SIG-M5 (cell line): Measurements from ENCODE around the gene FANCM.

Experiments used
- DNase-seq: peaks from one replicate; lab custom pipeline; 2025; lab: John Stamatoyannopoulos, UW

Gene FANCM

DNA sequence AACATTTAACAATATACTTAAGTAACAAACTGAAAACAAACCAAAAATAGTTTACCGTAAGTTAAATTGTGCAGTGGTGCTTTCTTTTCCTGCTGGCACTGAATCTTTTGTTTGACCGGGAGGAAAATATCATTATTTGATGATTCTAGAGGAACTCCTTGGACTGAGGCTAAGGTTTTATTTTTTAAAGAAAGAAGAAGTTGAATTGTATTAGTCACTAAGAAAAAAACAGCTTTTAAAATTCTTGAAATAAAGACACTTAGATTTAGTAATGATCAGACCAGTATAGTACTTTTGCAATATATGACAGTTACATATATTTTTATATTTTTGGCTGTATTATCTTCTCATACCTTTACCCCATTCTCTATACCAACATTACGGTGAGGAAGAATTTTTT lies 107.0 kb downstream of the FANCM start:
- DNase-seq, result no peak

DNA sequence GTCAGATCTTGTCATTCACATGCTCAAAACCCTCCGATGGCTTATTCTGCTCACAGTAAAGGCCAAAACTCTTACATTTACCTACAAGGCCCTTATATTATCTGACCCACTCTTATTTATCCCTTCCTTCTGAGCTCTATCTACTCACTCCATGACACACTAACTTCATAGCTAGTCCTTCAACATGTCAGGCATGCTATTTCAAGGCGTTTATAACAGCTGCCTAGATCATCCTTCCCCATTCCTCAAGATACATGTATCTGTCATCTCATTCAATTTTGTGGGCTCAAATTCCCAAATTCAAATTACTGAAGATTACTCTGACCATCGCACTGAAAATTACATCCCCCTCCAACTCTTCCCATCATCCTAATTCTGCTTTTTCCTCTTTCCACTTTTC lies 110.4 kb downstream of the FANCM start:
- no peak for DNase-seq

DNA sequence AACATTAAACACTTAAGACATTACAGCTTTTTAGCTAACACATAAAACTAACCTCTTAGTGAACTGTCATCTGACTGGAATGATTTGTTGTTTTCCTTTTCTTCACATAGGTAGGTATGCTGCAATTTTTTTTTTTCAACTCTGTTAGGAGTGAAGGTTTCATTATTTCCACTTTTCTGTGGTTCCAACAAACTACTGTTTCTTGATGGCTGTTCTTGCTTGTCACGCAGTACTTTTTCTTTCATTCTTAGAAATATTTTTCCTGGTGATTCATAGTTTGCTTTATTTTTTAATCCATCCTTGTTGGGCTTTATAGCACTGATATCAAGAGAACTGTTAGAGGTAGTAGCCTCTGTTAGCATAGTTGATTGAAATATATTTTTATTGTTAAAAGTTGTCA lies 111.0 kb downstream of the FANCM start:
- no peak for DNase-seq

DNA sequence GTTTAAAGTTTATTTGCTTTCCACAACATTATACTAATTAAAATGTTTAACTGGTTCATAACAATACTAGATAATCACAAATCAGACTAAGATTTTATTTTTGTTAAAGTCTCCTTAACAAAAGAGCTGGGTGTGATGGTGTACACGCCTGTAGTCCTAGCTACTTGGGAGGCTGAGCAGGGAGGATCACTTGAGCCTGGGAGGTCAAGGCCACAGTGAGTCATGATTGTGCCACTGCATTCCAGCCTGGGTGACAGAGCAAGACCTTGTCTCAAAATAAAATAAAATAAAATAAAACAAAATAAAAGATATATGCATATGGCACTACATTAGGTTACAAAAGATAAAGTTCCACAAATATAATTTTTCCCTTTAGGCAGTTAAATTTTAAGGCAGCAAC lies 111.7 kb downstream of the FANCM start:
- no peak for DNase-seq

DNA sequence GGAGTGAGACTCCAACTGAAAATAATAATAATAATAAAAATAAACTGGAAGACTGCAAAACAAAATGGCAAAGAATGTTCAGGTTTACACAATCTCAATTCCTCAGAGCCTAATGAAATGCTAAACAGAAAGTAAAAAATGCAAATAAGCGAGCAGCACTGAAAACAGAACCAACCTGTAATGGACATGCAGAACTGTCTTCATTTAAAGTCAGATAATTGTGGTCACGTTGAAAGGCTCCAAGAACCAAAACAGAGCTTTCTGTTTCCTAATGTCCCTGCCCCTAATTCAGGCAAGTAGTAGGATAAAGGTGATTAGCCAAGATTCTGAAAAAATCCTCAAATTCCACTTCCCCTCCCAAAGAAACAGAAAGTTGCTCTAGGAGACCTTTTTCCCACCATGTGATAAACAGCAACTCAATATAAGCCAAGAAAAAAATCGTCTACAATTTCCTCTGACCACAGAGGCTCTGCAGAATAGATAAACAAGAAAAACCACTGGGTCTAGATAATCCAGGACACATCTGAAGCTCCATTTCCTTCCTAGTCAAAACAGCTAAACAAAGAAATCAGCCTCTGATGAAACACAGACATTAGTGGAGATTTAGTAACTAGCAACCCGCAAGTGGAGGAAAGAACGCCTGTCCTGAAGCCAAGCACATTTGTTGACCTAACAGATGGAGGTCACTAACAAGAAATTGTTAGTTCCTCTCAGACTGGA lies 114.3 kb downstream of the FANCM start:
- no peak for DNase-seq
